HG03108 (cell line): ENCODE results near the gene GPR31.
A peak's percentile ranks its signal among the peaks of the same experiment; 100 is the strongest.
"Not testable (repeated sequence)": the region's sequence is repeated elsewhere in the genome, so short reads cannot be mapped to it uniquely, and the experiment has no call there.

Source experiments
- ATAC-seq: cut with Tn5 transposase; IDR thresholded peaks from one replicate; pipeline ENCODE4 v1.9.1; 2021; ENCODE audit warnings: moderate library complexity; ENCODE audit not compliant: unreplicated experiment

GPR31 gene

DNA sequence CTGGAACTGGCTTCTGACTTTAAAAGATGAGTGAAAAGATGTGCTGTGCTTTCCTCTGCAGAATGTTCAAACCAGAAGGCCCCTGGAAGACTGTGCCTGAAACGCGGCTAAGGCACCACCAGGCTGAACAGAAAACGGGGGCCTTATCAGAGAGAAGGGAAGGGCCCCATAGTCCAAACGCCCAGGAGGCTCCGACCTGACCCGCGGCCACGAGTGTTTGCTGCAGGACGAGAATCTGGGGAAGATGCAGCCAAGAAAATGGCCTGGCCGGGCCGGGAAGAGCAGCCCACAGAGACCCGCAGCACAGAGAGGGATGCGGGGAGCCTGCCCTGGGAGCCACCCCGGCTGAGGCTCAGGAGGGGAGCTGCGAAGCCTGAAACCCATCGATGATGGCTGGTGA, 10.5 kb upstream of the GPR31 start:
- ATAC-seq: not testable (repeated sequence)

DNA sequence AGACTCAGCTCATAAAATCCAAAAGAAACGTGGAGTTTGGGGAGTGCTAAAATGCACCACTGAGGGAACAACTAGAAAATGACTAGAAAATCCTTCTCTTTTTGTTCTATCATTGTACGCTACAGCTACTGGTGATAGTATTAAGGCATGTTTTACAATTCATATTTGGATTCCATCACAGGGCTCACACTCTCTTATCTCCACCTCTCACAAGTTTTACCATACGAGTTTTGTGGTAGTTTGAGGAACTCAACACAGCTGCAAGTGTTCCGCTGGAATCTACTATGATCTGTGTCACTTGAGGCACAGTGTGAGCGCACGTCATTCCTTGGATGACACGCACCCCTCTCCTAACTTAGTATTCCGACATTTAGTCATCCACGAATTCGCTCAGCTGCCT, 9.9 kb upstream of the GPR31 start:
- ATAC-seq: not testable (repeated sequence)

- ATAC-seq: no peak
These were observed 8.2 kb upstream of the GPR31 start for GRCh38 chr6:167165858-167166471.

DNA sequence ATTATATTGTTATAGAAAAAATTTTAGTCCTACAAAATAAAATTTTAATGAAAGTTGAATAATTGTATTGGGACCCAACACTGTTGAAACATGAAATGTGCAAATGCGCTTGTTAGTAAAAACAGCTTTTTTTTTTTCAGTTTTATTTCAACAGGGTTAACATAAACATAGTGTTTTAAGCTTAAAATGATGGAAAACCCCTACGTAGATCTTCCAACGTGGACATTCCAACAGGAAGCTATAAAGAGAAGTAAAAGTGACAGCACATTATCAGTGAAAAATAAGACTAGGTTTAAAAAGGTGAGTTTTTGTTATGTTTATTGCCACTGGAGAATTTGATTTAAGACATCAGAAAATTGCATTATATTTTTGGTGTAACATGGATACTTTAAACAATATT, 6.5 kb upstream of the GPR31 start:
- ATAC-seq: no peak

- no peak for ATAC-seq
These were observed 5.8 kb upstream of the GPR31 start for GRCh38 chr6:167163476-167164011.

DNA sequence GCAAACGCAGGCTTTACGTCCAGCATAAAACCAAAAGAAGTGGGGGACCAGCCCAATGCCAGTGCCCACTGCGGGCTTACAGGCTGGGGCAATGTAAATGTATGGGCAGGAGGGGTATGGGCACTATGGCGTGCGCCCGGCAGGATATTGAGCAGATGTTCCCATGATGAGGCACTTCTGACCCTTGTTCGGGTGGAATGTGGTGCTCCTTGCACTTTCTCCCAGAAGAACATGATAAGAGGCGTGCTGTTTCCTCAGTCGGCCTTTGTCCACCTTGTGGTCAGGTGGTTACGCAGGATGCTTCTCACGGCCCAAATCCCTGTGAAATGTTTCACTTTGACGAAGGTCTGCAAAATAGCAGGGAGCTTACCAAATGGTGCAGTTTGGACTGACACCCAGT, 4.8 kb upstream of the GPR31 start:
- ATAC-seq: no peak

GRCh38 chr6:167161851-167162467, 4.2 kb upstream of the GPR31 start:
- ATAC-seq: no peak

DNA sequence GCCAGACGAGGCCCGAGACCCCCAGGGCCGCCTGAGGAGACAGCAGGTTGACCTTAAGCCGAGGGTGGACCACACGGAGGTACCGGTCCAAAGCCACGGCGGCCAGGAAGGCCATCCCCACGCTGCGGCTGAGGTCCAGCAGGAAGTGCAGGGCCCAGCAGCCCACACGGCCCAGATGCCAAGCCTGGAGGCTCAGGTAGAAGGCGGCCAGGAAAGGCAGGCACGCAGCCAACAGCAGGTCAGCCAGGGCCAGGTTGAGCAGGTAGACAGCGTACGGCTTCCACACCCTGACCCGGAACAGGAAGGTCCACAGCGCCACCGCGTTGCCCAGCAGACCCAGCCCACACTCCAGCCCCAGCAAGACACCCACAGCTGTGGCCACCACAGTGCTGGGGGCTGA, 366 bp downstream of the GPR31 start:
- ATAC-seq: no peak

DNA sequence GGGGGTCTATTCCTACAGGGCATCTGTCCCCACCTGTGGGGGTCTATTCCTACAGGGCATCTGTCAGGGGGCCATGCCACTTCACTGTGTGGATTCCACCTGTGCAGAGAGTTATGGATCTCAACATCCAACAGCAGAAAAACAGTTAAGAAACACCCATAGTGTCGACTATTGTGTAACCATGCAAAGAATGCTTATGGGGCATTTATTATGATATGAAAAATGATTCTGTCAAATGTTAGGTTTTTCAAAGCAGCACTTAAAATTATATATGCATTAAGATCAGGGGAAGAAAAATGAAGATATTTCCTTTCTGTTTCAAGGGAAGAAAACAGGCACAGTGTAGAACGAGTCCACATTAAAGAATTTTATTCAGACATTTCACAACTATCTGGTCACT, 2.9 kb downstream of the GPR31 start:
- ATAC-seq: no peak

DNA sequence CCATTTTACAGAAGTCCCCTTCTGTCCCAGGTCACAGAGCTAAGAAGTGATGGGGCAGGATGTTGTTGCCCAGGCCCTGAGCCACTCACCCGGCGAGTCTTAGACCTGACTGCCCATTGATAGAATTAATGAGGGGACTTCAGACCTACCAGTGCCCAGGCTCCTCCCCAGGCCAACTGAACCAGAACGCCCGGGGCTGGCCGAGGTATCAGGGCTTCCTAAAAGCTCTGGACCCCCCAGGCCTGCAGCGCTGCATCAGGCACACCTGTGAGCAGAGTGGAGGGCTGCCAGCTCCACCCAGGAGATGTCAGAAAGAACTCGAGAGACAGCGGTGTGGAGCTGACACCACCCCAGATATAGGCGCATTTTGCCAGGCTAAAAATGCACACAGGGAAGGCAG, 3.5 kb downstream of the GPR31 start:
- no peak for ATAC-seq

DNA sequence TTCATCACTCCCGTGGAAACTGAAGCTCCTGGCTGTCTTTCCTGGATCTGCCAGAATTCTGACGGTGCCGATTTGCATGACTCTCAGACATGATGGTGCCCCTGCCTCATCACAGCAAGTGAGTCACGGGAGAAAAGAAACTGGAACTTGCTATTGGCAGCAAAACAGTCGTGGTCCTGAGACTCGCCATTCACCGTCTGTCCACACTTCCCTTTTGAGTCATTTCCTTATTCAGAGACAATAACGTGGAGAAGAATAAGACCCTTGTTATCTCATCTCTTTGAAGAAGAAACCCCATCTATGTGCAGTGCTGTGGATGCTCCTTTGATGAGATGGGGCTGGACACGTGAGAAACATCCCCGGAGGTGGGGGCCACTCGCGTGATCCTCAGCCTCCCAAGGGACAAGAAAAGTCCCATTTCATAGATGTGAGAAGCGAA, 4.2 kb downstream of the GPR31 start:
- peak; percentile 45 for ATAC-seq

DNA sequence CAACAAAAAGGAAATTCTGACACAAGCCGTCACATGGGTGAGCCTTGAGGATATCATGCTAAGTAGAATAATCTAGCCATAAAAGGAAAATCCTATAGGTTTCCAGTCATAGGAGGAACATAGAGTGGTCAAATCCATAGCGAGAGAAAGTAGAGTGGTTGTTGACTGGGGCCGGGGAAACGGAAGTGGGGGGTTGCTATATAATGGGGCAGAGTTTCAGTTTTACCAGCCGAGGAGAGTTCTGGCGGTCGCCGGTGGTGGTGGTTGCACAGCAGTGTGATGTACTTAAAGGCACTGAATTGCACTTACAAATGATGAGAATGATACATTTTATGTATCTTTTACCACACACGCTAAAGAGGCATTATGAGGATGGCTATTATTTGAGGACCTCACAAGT, 4.9 kb downstream of the GPR31 start:
- no peak for ATAC-seq

- no peak for ATAC-seq
These were observed 6.1 kb downstream of the GPR31 start for GRCh38 chr6:167151648-167152047.

DNA sequence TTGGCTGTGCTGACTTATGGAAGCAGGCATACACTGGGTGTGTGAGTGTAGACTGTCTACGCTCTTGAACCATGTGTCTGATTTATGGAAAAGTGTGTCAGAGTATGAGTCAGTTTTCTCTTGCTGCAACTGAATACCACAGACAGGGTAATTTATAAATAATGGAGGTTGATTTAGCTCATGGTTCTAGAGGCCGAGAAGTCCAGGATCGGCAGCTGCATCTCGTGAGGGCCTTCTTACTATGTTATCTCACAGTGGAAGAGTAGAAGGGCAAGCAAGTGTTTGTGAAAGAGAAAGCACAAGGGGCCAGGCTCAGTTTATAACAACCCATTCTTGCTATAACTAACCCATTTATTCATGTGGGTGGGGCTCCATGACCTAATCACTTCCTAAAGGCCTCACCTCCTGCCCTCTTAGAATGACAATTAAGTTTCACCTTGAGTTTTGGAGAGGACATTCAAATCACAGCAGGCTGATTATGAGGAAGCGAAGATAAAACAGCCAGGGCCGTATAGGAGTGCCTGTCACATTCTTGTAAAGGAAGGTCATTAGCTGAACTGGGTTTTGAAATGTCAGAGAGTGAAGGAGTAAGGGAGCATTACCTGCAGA, 6.7 kb downstream of the GPR31 start:
- ATAC-seq: peak; percentile 40

- ATAC-seq: no peak
These were observed 8.8 kb downstream of the GPR31 start for GRCh38 chr6:167148997-167149396.

- ATAC-seq: no peak
These were observed 9.8 kb downstream of the GPR31 start for GRCh38 chr6:167148021-167148420.

DNA sequence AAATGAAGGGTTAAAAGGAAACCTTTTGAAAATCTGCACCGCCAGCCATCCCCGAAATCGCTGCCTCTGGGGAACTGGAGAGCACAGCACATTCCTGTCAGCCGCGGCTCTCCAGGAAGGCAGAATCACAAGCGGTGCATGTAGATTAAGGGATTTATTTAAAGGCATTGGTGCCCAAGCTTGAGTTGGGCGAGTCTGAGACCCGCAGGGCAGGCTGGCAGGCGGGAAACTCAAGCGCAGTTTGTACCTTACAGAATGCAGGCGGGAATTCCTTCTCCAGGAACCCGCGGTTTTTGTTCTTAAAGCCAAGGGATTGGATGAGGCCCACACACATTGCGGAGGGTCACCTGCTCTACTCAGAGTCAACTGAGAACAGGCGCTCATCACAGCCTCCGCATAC, 10.8 kb downstream of the GPR31 start:
- ATAC-seq: no peak

- no peak for ATAC-seq
These were observed 11.6 kb downstream of the GPR31 start for GRCh38 chr6:167146135-167146534.

- ATAC-seq: no peak
These were observed 12.3 kb downstream of the GPR31 start for GRCh38 chr6:167145461-167145860.

DNA sequence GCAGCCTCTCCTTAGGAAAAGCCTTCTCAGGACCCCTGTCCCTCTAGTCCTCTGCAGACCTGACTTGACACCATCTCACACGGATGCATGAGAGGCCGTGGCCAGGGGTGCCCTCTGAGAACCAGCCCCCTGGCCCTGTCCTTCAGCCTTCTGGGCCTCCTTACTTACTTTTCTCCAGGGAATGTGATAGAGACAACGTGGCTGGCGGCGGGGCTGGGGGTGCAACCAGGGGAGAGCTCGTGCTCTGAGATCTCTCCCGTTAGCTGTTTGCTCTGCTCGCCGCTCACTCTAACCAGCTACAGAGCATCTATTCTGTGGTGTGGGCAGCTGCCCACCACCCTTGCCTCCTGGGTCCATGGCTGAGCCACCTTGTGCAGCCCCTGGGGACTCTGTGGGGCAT, 14.7 kb downstream of the GPR31 start:
- ATAC-seq: no peak

GRCh38 chr6:167142433-167142761, 15.4 kb downstream of the GPR31 start:
- ATAC-seq: no peak

- ATAC-seq: peak; percentile 49
These were observed 15.9 kb downstream of the GPR31 start for GRCh38 chr6:167141667-167142432.
